ENCODE results near the gene BOD1L1.
A peak's percentile ranks its signal among the peaks of the same experiment; 100 is the strongest.

BOD1L1 gene

GRCh38 chr4:13555325-13555724 is 72.2 kb downstream of the BOD1L1 start:
- DNase-seq: no peak

GRCh38 chr4:13553081-13553480 is 74.4 kb downstream of the BOD1L1 start:
- DNase-seq: no peak

- peak; percentile 16 for DNase-seq
These were observed 78.5 kb downstream of the BOD1L1 start for GRCh38 chr4:13548984-13549546.

- no peak for DNase-seq
These were observed 79.2 kb downstream of the BOD1L1 start for GRCh38 chr4:13548059-13548983.

GRCh38 chr4:13547485-13548041 is 80.0 kb downstream of the BOD1L1 start:
- DNase-seq: no peak

- DNase-seq: no peak
These were observed 80.5 kb downstream of the BOD1L1 start for GRCh38 chr4:13546941-13547484.

- DNase-seq: no peak
These were observed 81.2 kb downstream of the BOD1L1 start for GRCh38 chr4:13546142-13546940.

GRCh38 chr4:13545394-13545808 is 82.1 kb downstream of the BOD1L1 start:
- DNase-seq: no peak

GRCh38 chr4:13544606-13545393 is 82.7 kb downstream of the BOD1L1 start:
- DNase-seq: no peak

- no peak for DNase-seq
These were observed 83.5 kb downstream of the BOD1L1 start, which contains the start of gene NKX3-2 for GRCh38 chr4:13543839-13544605. Gene NKX3-2 (minus strand): TSS chr4:13544508. CDS start chr4:13544414, 94 bp downstream.

- DNase-seq: no peak
These were observed 84.3 kb downstream of the BOD1L1 start for GRCh38 chr4:13543032-13543838.

- no peak for DNase-seq
These were observed 84.9 kb downstream of the BOD1L1 start for GRCh38 chr4:13542577-13543031.

- DNase-seq: no peak
These were observed 85.6 kb downstream of the BOD1L1 start for GRCh38 chr4:13541720-13542576.

GRCh38 chr4:13541176-13541604 is 86.3 kb downstream of the BOD1L1 start:
- DNase-seq: no peak

- no peak for DNase-seq
These were observed 86.9 kb downstream of the BOD1L1 start for GRCh38 chr4:13540446-13541175.

GRCh38 chr4:13539619-13540445 is 87.7 kb downstream of the BOD1L1 start:
- no peak for DNase-seq

- no peak for DNase-seq
These were observed 88.4 kb downstream of the BOD1L1 start for GRCh38 chr4:13539047-13539618.

All from NCI-H1436 treated with DMSO at 0.1 percent for 48 hours (cell line).